ENCODE data around the gene OSBPL3.

OSBPL3 gene

GRCh38 chr7:24949884-24950283 is 30.1 kb downstream of the OSBPL3 start:
- no peak for DNase-seq

- DNase-seq: no peak
Measured at GRCh38 chr7:24948739-24949138, 31.2 kb downstream of the OSBPL3 start.

GRCh38 chr7:24946467-24946866 is 33.5 kb downstream of the OSBPL3 start:
- no peak for DNase-seq

GRCh38 chr7:24945899-24946298 is 34.1 kb downstream of the OSBPL3 start:
- no peak for DNase-seq

GRCh38 chr7:24943096-24943948 is 36.7 kb downstream of the OSBPL3 start:
- no peak for DNase-seq

GRCh38 chr7:24942226-24942625 is 37.8 kb downstream of the OSBPL3 start:
- DNase-seq: no peak

GRCh38 chr7:24939416-24939815 is 40.6 kb downstream of the OSBPL3 start:
- no peak for DNase-seq

- no peak for DNase-seq
Measured at GRCh38 chr7:24936121-24936824, 43.7 kb downstream of the OSBPL3 start.

GRCh38 chr7:24933298-24933697 is 46.7 kb downstream of the OSBPL3 start:
- no peak for DNase-seq

- no peak for DNase-seq
Measured at GRCh38 chr7:24932815-24933214, 47.2 kb downstream of the OSBPL3 start.

- DNase-seq: no peak
Measured at GRCh38 chr7:24932389-24932788, 47.6 kb downstream of the OSBPL3 start.

- no peak for DNase-seq
Measured at GRCh38 chr7:24931844-24932243, 48.1 kb downstream of the OSBPL3 start.

- no peak for DNase-seq
Measured at GRCh38 chr7:24930856-24931255, 49.1 kb downstream of the OSBPL3 start.

- DNase-seq: no peak
Measured at GRCh38 chr7:24926623-24927524, 53.1 kb downstream of the OSBPL3 start.

- no peak for DNase-seq
Measured at GRCh38 chr7:24924375-24924774, 55.6 kb downstream of the OSBPL3 start.

- DNase-seq: no peak
Measured at GRCh38 chr7:24923172-24923865, 56.7 kb downstream of the OSBPL3 start.

- DNase-seq: no peak
Measured at GRCh38 chr7:24922099-24922773, 57.7 kb downstream of the OSBPL3 start.

- no peak for DNase-seq
Measured at GRCh38 chr7:24921362-24921679, 58.7 kb downstream of the OSBPL3 start.

GRCh38 chr7:24920451-24921361 is 59.3 kb downstream of the OSBPL3 start:
- no peak for DNase-seq

- no peak for DNase-seq
Measured at GRCh38 chr7:24917510-24918239, 62.3 kb downstream of the OSBPL3 start.

Data from NCI-H510A (cell line).